ENCODE results near the gene DUSP11.

Gene DUSP11

GRCh38 chr2:73746877-73747208, 33.1 kb downstream of the DUSP11 start:
- TF ChIP-seq CTCF (IDR thresholded peaks at IDR 0.05; ENCODE audit: unreplicated experiment in 3 of 3), result no peak
- Mint-ChIP-seq H3K27ac (no peak overlapping the region), H3K4me3 (no peak overlapping the region), H3K36me3 (ENCODE audit: low read depth) (peaks cover 60% of the 10 kb centered on the region), H3K4me1 (no peaks in the 10 kb centered on the region), H3K27me3 (ENCODE audit: low read depth) (peaks cover 3% of the 10 kb centered on the region), H3K9me3 (peaks cover 8% of the 10 kb centered on the region)

GRCh38 chr2:73746015-73746876, 33.7 kb downstream of the DUSP11 start:
- Mint-ChIP-seq H3K36me3 (ENCODE audit: low read depth) (peaks cover 63% of the 10 kb centered on the region), H3K9me3 (peaks cover 8% of the 10 kb centered on the region), H3K4me3 (no peak overlapping the region), H3K4me1 (no peaks in the 10 kb centered on the region), H3K27me3 (ENCODE audit: low read depth) (peaks cover 9% of the 10 kb centered on the region), H3K27ac (no peak overlapping the region)
- TF ChIP-seq CTCF (IDR thresholded peaks at IDR 0.05; ENCODE audit: unreplicated experiment in 3 of 3), result no peak

- peaks cover 63% of the 10 kb centered on the region for H3K36me3 Mint-ChIP-seq (ENCODE audit: low read depth)
These were observed 39.1 kb downstream of the DUSP11 start for GRCh38 chr2:73740767-73741166.

GRCh38 chr2:73739101-73739500, 40.8 kb downstream of the DUSP11 start:
- Mint-ChIP-seq H3K4me3 (peak overlapping the region; percentile 41 to 66 (median 64)), H3K4me1 (peaks cover 13% of the 10 kb centered on the region), H3K36me3 (ENCODE audit: low read depth) (peaks cover 54% of the 10 kb centered on the region), H3K9me3 (peaks cover 13% of the 10 kb centered on the region), H3K27me3 (ENCODE audit: low read depth) (peaks cover 16% of the 10 kb centered on the region), H3K27ac (peak overlapping the region in 1 of 3 experiments; percentile 31)
- TF ChIP-seq CTCF (IDR thresholded peaks at IDR 0.05; ENCODE audit: unreplicated experiment in 3 of 3), result no peak

More at GRCh38 chr2:73740767-73741166, 39.1 kb downstream of the DUSP11 start:
- Mint-ChIP-seq H3K4me3 (no peak overlapping the region), H3K4me1 (peaks cover 13% of the 10 kb centered on the region), H3K27me3 (ENCODE audit: low read depth) (peaks cover 16% of the 10 kb centered on the region), H3K9me3 (peaks cover 19% of the 10 kb centered on the region), H3K27ac (no peak overlapping the region)
- TF ChIP-seq CTCF (IDR thresholded peaks at IDR 0.05; ENCODE audit: unreplicated experiment in 3 of 3), result no peak

GRCh38 chr2:73736855-73737779, 42.8 kb downstream of the DUSP11 start, which contains the start of gene TPRKB:
TSS of gene TPRKB (minus strand) at chr2:73737345. CDS start at chr2:73734569, 2,776 bp downstream.
- Mint-ChIP-seq H3K4me3 (peak within 1 kb of the TSS; percentile 91 to 97 (median 93)), H3K27me3 (ENCODE audit: low read depth) (peaks cover 15% of the 10 kb centered on the region), H3K27ac (peak within 1 kb of the TSS; percentile 65 to 96 (median 70)), H3K9me3 (peaks cover 11% of the 10 kb centered on the region), H3K36me3 (ENCODE audit: low read depth) (peaks cover 56% of the 10 kb centered on the region), H3K4me1 (peaks cover 13% of the 10 kb centered on the region)
- no peak for TF ChIP-seq CTCF (IDR thresholded peaks at IDR 0.05; ENCODE audit: unreplicated experiment in 3 of 3)

All from nephron (organoid).